H1 (cell line): ENCODE measurements around the gene ENTPD2.

Experiments
- CTCF ChIP-seq, 3 experiments: IDR thresholded peaks; 1 replicate in 2 of 3; 2 replicates in 1 of 3; pipeline versions ENCODE4 v1.5.1 to v1.6.1; 2011; ENCODE audit warnings: low read length in 3 of 3, mild to moderate bottlenecking in 3 of 3, inconsistent platforms in 2 of 3, low read depth in 1 of 3, moderate library complexity in 1 of 3; ENCODE audit not compliant: insufficient read depth in 1 of 3; ENCODE audit errors: control extremely low read depth in 1 of 3
- EGR1 ChIP-seq: IDR thresholded peaks from 2 replicates; pipeline ENCODE4 v1.6.1; 2011; ENCODE audit warnings: low read depth, low read length, borderline replicate concordance
- HDAC6 ChIP-seq: IDR thresholded peaks from one replicate; pipeline ENCODE4 v1.7.1; 2012; ENCODE audit warnings: low read depth, mild to moderate bottlenecking, inconsistent platforms, low read length, moderate library complexity
- JUN ChIP-seq: IDR thresholded peaks from 2 replicates; pipeline ENCODE4 v1.6.1; 2011; ENCODE audit warnings: low read depth, mild to moderate bottlenecking, improper control_type of control experiment, low read length
- MAX ChIP-seq: IDR thresholded peaks from 2 replicates; pipeline ENCODE4 v1.6.1; 2012; ENCODE audit warnings: inconsistent platforms
- NANOG ChIP-seq: IDR thresholded peaks from 2 replicates; pipeline ENCODE4 v1.6.1; 2011; ENCODE audit warnings: low read length, low read depth, mild to moderate bottlenecking, inconsistent platforms; ENCODE audit not compliant: insufficient read depth, poor library complexity, severe bottlenecking
- POLR2AphosphoS5 ChIP-seq: IDR thresholded peaks from 2 replicates; pipeline ENCODE4 v1.6.1; 2011; ENCODE audit warnings: low read depth, low read length
- RNF2 ChIP-seq: fragments of 200-900, 300-1000 bp; sonication (generic); IDR thresholded peaks from 2 replicates; pipeline ENCODE4 v1.7.1; 2016; ENCODE audit warnings: borderline replicate concordance, low read depth, mild to moderate bottlenecking, antibody characterized with exemption, low read length; ENCODE audit not compliant: poor library complexity, severe bottlenecking; ENCODE audit errors: missing control alignments
- TBP ChIP-seq: IDR thresholded peaks from 2 replicates; pipeline ENCODE4 v1.6.1; 2011; ENCODE audit warnings: low read depth, low read length, improper control_type of control experiment
- TEAD4 ChIP-seq: IDR thresholded peaks from 2 replicates; pipeline ENCODE4 v1.6.1; 2012; ENCODE audit warnings: low read depth, low read length, inconsistent platforms, mixed read lengths
- USF2 ChIP-seq: IDR thresholded peaks from 2 replicates; pipeline ENCODE4 v1.6.1; 2011; ENCODE audit warnings: low read length, improper control_type of control experiment

- TF ChIP-seq TEAD4 (no peak), EGR1 (no peak), TBP (no peak), RNF2 (no peak), MAX (no peak), USF2 (no peak), CTCF (IDR thresholded peaks at IDR 0.05; ENCODE audit: control extremely low read depth in 1 of 3, insufficient read depth in 1 of 3, low read depth in 1 of 3, low read length in 3 of 3) (no peak), NANOG (no peak), POLR2AphosphoS5 (no peak), JUN (no peak), HDAC6 (no peak)
Observed at GRCh38 chr9:137015540-137015930, 38.3 kb downstream of the ENTPD2 start.
